SK-N-MC (cell line): ENCODE results near the gene ANKLE2.

Source experiments
- EZH2 ChIP-seq: fragments of 200-600 bp; sonication (generic); IDR thresholded peaks from one replicate; pipeline ENCODE4 v1.6.1; 2017; ENCODE audit warnings: antibody characterized with exemption
- FOXP2 ChIP-seq: optimal IDR thresholded peaks from 2 replicates; pipeline ENCODE3; 2011; ENCODE audit warnings: mild to moderate bottlenecking, moderate library complexity; ENCODE audit not compliant: insufficient read depth; ENCODE audit errors: extremely low read length, control extremely low read depth
- POLR2AphosphoS5 ChIP-seq: IDR thresholded peaks from 2 replicates; pipeline ENCODE4 v1.6.1; 2012; ENCODE audit warnings: mild to moderate bottlenecking, low read depth, low read length, borderline replicate concordance

DNA sequence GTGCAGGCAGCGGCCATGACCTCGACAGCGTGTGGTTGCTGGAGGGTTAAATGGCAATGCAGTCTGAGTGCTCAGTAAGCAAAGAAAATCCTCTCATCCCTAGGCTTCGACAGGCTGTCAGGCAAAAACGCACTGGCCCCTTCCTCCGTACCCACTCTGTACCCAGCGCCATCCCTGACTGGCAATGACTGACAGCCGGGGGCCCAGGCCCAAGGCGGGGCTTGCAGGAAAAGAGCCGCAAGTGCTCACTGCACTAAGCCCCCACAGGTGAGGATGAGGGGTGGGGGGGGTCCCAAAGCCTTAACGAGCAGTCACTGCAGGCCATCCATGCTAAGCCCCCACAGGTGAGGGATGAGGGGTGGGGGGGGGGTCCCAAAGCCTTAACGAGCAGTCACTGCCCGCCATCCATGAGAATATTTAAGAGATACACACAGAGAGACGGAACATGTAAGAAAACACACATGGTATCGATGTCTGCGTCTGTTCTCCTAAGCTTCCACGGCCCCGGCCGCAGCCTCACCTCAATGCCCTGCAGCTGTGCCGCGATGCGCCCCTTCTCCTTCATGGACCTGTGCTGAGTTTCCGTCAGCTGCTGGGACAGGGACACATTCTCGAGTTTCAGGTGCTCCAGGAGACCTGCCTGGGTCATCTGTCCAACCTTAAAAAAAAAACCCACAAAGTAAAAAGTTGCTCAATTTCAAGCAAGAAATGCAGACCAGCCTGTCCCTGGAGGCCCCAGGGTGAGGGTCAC, 36.4 kb upstream of the ANKLE2 start:
- TF ChIP-seq EZH2 (no peak), POLR2AphosphoS5 (no peak), FOXP2 (no peak)
